Neural cell (in vitro differentiated cells): Measurements from ENCODE around the gene TCP11. TPM values are rescaled to one million over a fixed set of nuclear protein-coding genes. Genes with fewer than 3 reads are reported as not detected.

ENCODE experiments used
- H2AFZ ChIP-seq: fragments of 200-600, 300-800 bp; sonication (generic), shearing (Covaris generic); 2 replicates; pipeline ENCODE4 v1.6.0; 2014; ENCODE audit warnings: low read depth, mild to moderate bottlenecking, antibody characterized with exemption, low read length, moderate library complexity
- H3F3A ChIP-seq: fragments of 200-600 bp; shearing (Covaris generic); 2 replicates; pipeline ENCODE4 v1.6.1; 2016; ENCODE audit warnings: mild to moderate bottlenecking, moderate library complexity, mixed read lengths, antibody characterized with exemption, low read length; ENCODE audit not compliant: insufficient read depth, poor library complexity, severe bottlenecking
- H3K27ac ChIP-seq: fragments of 200-600, 300-800 bp; sonication (generic), shearing (Covaris generic); 2 replicates; pipeline ENCODE4 v1.5.1; 2014; ENCODE audit warnings: mild to moderate bottlenecking, low read length, moderate library complexity
- H3K27me3 ChIP-seq: fragments of 300-800, 200-600 bp; sonication (generic), shearing (Covaris generic); 2 replicates; pipeline ENCODE4 v1.6.0; 2014; ENCODE audit warnings: mild to moderate bottlenecking, low read depth, low read length, moderate library complexity; ENCODE audit not compliant: insufficient read depth
- H3K36me3 ChIP-seq: fragments of 300-800, 200-600 bp; sonication (generic), shearing (Covaris generic); 2 replicates; pipeline ENCODE4 v1.5.1; 2014; ENCODE audit warnings: mild to moderate bottlenecking, antibody characterized with exemption, low read length, moderate library complexity; ENCODE audit not compliant: insufficient read depth
- H3K4me2 ChIP-seq: fragments of 300-800, 200-600 bp; sonication (generic), shearing (Covaris generic); 2 replicates; pipeline ENCODE4 v1.6.0; 2014; ENCODE audit warnings: mild to moderate bottlenecking, low read length
- H3K4me3 ChIP-seq: fragments of 300-800, 200-600 bp; sonication (generic), shearing (Covaris generic); 2 replicates; pipeline ENCODE4 v1.5.1; 2014; ENCODE audit warnings: mild to moderate bottlenecking, low read length, moderate library complexity
- H3K79me2 ChIP-seq: fragments of 200-600 bp; shearing (Covaris generic); replicated peaks from 2 replicates; pipeline ENCODE4 v1.6.0; 2014; ENCODE audit warnings: mild to moderate bottlenecking, low read length, moderate library complexity; ENCODE audit not compliant: insufficient read depth
- H3K9ac ChIP-seq: fragments of 300-800, 200-600 bp; sonication (generic), shearing (Covaris generic); 2 replicates; pipeline ENCODE4 v1.6.1; 2016; ENCODE audit warnings: mild to moderate bottlenecking, low read length, mixed read lengths
- H3K9me2 ChIP-seq: fragments of 200-600 bp; shearing (Covaris generic); 2 replicates; pipeline ENCODE4 v1.6.1; 2016; ENCODE audit warnings: mild to moderate bottlenecking, low read length, mixed read lengths; ENCODE audit not compliant: insufficient read depth
- H3K9me3 ChIP-seq: fragments of 200-600, 300-800 bp; sonication (generic), shearing (Covaris generic); 2 replicates; pipeline ENCODE4 v1.6.1; 2016; ENCODE audit warnings: mild to moderate bottlenecking, mixed run types, low read length, moderate library complexity, mixed read lengths
- H4K20me1 ChIP-seq: fragments of 200-600 bp; shearing (Covaris generic); 2 replicates; pipeline ENCODE4 v1.6.1; 2016; ENCODE audit warnings: mild to moderate bottlenecking, mixed run types; ENCODE audit not compliant: insufficient read depth
- EP300 ChIP-seq: fragments of 450-650 bp; conservative IDR thresholded peaks from 2 replicates; pipeline ENCODE4 v1.6.1; 2014; ENCODE audit warnings: antibody characterized with exemption, mild to moderate bottlenecking, moderate library complexity; ENCODE audit not compliant: poor library complexity, severe bottlenecking
- EZH2 ChIP-seq: fragments of 200-600, 300-800 bp; shearing (Covaris generic), sonication (generic); IDR thresholded peaks from 2 replicates; pipeline ENCODE4 v1.6.1; 2014; ENCODE audit warnings: antibody characterized with exemption, low read length, borderline replicate concordance, mild to moderate bottlenecking; ENCODE audit not compliant: insufficient read depth, poor library complexity, severe bottlenecking
- MXI1 ChIP-seq: fragments of 450-650 bp; conservative IDR thresholded peaks from 2 replicates; pipeline ENCODE4 v1.6.1; 2014; ENCODE audit warnings: antibody characterized with exemption, mild to moderate bottlenecking; ENCODE audit not compliant: poor library complexity, severe bottlenecking
- POLR2AphosphoS5 ChIP-seq: IDR thresholded peaks from 2 replicates; pipeline ENCODE4 v1.6.1; 2012
- RAD21 ChIP-seq: fragments of 450-650 bp; conservative IDR thresholded peaks from 2 replicates; pipeline ENCODE4 v1.6.1; 2014; ENCODE audit warnings: antibody characterized with exemption, mild to moderate bottlenecking, moderate library complexity
- REST ChIP-seq: IDR thresholded peaks from 2 replicates; pipeline ENCODE4 v1.6.1; 2012; ENCODE audit warnings: borderline replicate concordance
- SMC3 ChIP-seq: fragments of 450-650 bp; conservative IDR thresholded peaks from 2 replicates; pipeline ENCODE4 v1.6.1; 2014; ENCODE audit warnings: antibody characterized with exemption, mild to moderate bottlenecking, moderate library complexity; ENCODE audit not compliant: poor library complexity
- TAF1 ChIP-seq: IDR thresholded peaks from 2 replicates; pipeline ENCODE4 v1.6.1; 2012; ENCODE audit warnings: low read depth
- polyA plus RNA-seq: library from polyadenylated mRNA; depleted of rRNA; stranded (reverse); fragments of >200 nt; gene quantifications from 2 replicates; pipeline ENCODE4 v1.2.3, GENCODE V29; 2014
- TF ChIP-seq, protein P1 (sequence below): fragments of 450-650 bp; IDR thresholded peaks from 2 replicates; pipeline ENCODE4 v1.5.1; 2014; ENCODE audit warnings: antibody characterized with exemption, mild to moderate bottlenecking, moderate library complexity; ENCODE audit not compliant: poor library complexity, severe bottlenecking

Gene TCP11
- polyA plus RNA-seq, 1 donor from 2014 or later: not detected

DNA sequence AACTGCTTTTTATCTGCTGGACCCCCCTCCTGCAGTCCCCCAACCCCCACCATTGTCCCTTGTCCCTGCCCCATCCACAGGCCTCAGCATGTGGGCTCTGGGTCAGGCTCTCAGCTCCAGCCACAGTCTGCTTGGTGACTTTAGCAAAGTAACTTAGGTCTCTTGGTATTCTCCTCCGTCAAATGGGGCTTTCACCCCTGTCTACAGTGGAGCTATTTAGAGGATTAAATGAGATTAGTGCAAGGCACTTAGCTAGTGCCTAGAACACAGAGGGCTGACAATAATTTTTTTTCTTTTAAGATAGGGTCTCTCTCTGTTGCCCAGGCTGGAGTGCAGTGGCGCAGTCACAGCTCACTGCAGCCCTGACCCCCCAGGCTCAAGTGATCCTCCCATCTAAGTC lies 71.9 kb downstream of the TCP11 start:
- no peaks in the 10 kb centered on the region for H3K9me3 ChIP-seq
- no peak overlapping the region for H3K27ac ChIP-seq
- no peak overlapping the region for H2AFZ ChIP-seq
- no peaks in the 10 kb centered on the region for H3K9me2 ChIP-seq
- H3K27me3 ChIP-seq: no peaks in the 10 kb centered on the region
- no peaks in the 10 kb centered on the region for H3K36me3 ChIP-seq
- H3K9ac ChIP-seq: no peak overlapping the region
- H4K20me1 ChIP-seq: no peaks in the 10 kb centered on the region
- no peaks in the 10 kb centered on the region for H3F3A ChIP-seq
- no peak for TF ChIP-seq RAD21
- H3K79me2 ChIP-seq: no peaks in the 10 kb centered on the region
- no peak overlapping the region for H3K4me2 ChIP-seq
- no peak overlapping the region for H3K4me3 ChIP-seq

- no peak overlapping the region for H3K9ac ChIP-seq
- no peak overlapping the region for H2AFZ ChIP-seq
- H3K4me2 ChIP-seq: no peak overlapping the region
- TF ChIP-seq SMC3: no peak
- TF ChIP-seq POLR2AphosphoS5: no peak
- no peak for TF ChIP-seq TAF1
- TF ChIP-seq RAD21: no peak
- no peak for TF ChIP-seq EP300
- no peak for TF ChIP-seq REST
- TF ChIP-seq, protein P1, sequence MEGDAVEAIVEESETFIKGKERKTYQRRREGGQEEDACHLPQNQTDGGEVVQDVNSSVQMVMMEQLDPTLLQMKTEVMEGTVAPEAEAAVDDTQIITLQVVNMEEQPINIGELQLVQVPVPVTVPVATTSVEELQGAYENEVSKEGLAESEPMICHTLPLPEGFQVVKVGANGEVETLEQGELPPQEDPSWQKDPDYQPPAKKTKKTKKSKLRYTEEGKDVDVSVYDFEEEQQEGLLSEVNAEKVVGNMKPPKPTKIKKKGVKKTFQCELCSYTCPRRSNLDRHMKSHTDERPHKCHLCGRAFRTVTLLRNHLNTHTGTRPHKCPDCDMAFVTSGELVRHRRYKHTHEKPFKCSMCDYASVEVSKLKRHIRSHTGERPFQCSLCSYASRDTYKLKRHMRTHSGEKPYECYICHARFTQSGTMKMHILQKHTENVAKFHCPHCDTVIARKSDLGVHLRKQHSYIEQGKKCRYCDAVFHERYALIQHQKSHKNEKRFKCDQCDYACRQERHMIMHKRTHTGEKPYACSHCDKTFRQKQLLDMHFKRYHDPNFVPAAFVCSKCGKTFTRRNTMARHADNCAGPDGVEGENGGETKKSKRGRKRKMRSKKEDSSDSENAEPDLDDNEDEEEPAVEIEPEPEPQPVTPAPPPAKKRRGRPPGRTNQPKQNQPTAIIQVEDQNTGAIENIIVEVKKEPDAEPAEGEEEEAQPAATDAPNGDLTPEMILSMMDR: no peak
- no peak for TF ChIP-seq EZH2
- TF ChIP-seq MXI1: no peak
- no peaks in the 10 kb centered on the region for H4K20me1 ChIP-seq
- H3K27me3 ChIP-seq: no peaks in the 10 kb centered on the region
- H3F3A ChIP-seq: no peaks in the 10 kb centered on the region
- H3K27ac ChIP-seq: no peak overlapping the region
- H3K36me3 ChIP-seq: no peaks in the 10 kb centered on the region
- H3K9me2 ChIP-seq: no peaks in the 10 kb centered on the region
- no peak overlapping the region for H3K4me3 ChIP-seq
- no peaks in the 10 kb centered on the region for H3K9me3 ChIP-seq
- no peaks in the 10 kb centered on the region for H3K79me2 ChIP-seq
Observed at GRCh38 chr6:35068644-35069043, 72.5 kb downstream of the TCP11 start.

DNA sequence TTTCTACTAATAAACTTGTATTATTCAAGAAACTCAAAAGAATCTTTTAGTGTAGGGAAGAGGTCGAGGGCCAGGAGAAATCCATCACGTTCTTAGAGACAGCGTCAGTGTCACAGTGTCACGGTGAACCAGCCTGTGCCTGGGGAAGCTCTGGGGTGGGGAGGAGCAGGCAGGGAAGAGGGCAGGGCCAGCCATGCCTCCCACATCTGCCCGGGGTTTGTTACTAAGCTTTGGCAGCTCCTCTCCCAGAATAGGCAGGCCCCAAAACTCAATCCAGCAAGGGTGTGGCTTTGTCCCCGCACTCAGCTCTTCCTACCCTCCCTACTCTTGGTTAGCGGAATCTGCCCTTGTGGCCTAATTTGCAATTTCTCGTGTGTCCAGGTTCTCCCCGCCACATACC lies 72.9 kb downstream of the TCP11 start:
- H3K27ac ChIP-seq: no peak overlapping the region
- no peaks in the 10 kb centered on the region for H3K36me3 ChIP-seq
- H3K9ac ChIP-seq: no peak overlapping the region
- H3K79me2 ChIP-seq: no peaks in the 10 kb centered on the region
- TF ChIP-seq REST: no peak
- TF ChIP-seq TAF1: no peak
- no peak for TF ChIP-seq POLR2AphosphoS5
- no peak for TF ChIP-seq EZH2
- TF ChIP-seq, protein P1: no peak
- TF ChIP-seq RAD21: no peak
- no peaks in the 10 kb centered on the region for H3F3A ChIP-seq
- H2AFZ ChIP-seq: no peak overlapping the region
- H3K4me3 ChIP-seq: no peak overlapping the region
- H3K9me2 ChIP-seq: no peaks in the 10 kb centered on the region
- no peaks in the 10 kb centered on the region for H3K27me3 ChIP-seq
- H4K20me1 ChIP-seq: no peaks in the 10 kb centered on the region
- no peak overlapping the region for H3K4me2 ChIP-seq
- no peaks in the 10 kb centered on the region for H3K9me3 ChIP-seq
